Fibroblast of pulmonary artery (primary cell): ENCODE data around the gene GSG1.

ENCODE experiments used
- DNase-seq: peaks from one replicate; pipeline ENCODE4 v3.0.0-alpha.2; 2010; ENCODE audit warnings: low read depth
- H3K4me3 ChIP-seq: replicated peaks from 2 replicates; pipeline ENCODE4 v1.5.1; 2011; ENCODE audit warnings: low read depth, mild to moderate bottlenecking, control low read depth, low read length, moderate library complexity
- TF ChIP-seq, protein P1 (sequence below): IDR thresholded peaks from 2 replicates; pipeline ENCODE4 v1.5.1; 2011; ENCODE audit warnings: mild to moderate bottlenecking, control low read depth, low read length, inconsistent platforms; ENCODE audit errors: missing control alignments

GSG1 gene

DNA sequence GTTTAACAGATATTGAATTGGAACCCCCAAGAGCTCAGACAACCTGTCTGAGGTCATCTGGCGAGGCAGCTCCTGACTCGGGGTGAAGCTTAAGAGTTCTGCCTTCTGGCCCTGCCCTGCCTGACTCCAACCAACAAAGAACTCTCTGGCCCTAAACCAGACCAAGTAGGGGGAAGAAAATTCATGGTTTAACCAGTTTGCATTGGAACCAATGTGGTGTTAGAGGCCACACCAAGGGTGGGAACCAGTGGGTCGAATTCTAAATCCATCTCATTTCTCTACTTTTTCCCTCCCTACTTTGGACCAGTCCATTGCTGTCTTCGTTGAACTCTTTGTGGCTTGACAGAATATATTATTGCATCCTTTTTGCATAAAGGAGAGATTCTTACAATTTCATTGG is 30.4 kb upstream of the GSG1 start:
- no peak overlapping the region for H3K4me3 ChIP-seq
- TF ChIP-seq, protein P1, sequence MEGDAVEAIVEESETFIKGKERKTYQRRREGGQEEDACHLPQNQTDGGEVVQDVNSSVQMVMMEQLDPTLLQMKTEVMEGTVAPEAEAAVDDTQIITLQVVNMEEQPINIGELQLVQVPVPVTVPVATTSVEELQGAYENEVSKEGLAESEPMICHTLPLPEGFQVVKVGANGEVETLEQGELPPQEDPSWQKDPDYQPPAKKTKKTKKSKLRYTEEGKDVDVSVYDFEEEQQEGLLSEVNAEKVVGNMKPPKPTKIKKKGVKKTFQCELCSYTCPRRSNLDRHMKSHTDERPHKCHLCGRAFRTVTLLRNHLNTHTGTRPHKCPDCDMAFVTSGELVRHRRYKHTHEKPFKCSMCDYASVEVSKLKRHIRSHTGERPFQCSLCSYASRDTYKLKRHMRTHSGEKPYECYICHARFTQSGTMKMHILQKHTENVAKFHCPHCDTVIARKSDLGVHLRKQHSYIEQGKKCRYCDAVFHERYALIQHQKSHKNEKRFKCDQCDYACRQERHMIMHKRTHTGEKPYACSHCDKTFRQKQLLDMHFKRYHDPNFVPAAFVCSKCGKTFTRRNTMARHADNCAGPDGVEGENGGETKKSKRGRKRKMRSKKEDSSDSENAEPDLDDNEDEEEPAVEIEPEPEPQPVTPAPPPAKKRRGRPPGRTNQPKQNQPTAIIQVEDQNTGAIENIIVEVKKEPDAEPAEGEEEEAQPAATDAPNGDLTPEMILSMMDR = no peak
- no peak for DNase-seq

DNA sequence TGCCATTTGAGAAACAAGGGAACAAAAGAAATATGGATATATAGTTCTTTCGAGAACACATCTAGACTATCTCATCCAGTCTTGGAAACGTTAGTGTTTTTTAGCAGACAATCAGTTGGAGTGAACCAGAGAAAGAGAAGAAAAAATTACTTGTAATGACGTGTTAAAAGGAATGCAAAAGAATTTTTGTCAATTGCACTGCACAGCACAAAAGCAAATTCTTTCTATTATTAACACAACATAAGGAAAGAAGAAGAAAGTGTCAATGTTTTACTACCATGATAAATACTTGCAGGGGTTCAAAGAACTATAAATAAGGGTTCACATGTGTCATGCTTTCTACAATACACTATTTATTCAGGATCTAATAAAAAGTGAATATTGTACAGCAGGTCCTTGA is 27.5 kb upstream of the GSG1 start:
- H3K4me3 ChIP-seq = no peak overlapping the region
- no peak for DNase-seq
- TF ChIP-seq, protein P1 = no peak

DNA sequence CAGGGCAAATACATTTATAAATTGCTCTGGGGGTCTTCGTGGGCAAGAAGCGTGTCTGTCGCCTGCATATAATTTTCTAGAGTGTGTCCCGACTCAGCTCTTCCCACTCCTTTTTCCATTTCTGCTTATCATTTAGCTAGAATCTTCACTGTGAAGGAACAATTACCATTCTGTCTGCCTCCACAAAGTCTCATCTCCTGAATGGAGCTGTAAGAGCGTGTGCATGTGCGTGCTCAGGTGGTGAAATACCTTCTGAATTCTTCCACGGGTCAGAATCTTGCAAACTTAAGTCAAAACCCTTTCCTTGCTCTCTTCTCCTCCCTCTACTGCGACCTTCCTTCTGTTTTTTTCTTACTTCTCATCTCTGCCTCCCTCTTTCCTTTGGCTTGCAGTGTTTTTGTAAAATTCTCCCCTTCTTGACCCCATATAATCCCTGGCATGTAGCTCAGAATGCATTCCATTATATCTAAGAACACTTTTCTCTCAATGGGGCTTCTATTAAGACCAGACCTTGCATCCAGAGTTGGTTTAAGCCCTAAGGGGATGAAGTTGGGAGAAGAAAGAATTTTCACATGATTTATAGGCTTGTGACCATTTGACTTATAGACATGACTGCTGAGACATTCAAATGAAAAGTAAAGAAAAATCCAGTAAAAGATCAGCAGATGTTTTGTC is 25.0 kb upstream of the GSG1 start:
- TF ChIP-seq, protein P1 = no peak
- DNase-seq = no peak

DNA sequence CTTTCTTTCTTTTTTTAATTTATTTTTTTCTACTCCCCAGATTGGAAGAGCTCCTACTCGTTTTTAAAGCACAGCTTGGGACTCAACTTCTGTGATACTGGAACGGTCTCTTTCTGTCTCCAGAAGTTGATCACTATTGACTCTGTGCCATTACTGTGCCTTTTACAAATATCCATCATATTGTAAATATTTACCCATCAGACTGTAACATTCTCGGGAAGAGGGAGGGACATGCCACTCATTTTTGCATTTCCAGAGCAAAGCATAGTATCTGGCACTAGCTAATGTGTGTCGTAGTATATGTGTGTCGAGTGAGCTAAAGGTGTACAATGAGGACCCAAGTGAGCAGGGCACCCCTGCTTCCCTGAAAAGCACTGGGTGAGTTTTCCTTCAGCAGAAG is 24.0 kb upstream of the GSG1 start:
- DNase-seq = no peak
- H3K4me3 ChIP-seq = no peak overlapping the region
- TF ChIP-seq, protein P1 = no peak

More for the DNA sequence above, 25.0 kb upstream of the GSG1 start:
- H3K4me3 ChIP-seq = no peak overlapping the region

DNA sequence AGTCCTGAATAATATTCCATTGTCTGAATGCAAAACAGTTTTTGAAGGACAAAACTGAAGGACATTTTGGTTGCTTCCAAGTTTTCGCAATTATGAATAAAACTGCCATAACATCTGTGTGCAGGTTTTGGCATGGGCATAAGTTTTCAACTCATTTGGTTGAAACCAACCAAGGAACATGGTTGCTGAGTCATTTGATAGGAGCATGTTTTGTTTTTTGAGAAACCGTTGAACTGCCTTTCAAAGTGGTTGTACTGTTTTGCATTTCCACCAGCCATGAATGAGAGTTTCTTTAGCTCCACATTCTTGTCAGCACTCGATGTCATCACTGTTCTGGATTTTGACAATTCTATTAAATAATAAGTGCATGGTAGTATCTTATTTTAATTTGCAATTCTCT is 23.0 kb upstream of the GSG1 start:
- DNase-seq = peak; percentile 37
- H3K4me3 ChIP-seq = no peak overlapping the region
- TF ChIP-seq, protein P1 = no peak

DNA sequence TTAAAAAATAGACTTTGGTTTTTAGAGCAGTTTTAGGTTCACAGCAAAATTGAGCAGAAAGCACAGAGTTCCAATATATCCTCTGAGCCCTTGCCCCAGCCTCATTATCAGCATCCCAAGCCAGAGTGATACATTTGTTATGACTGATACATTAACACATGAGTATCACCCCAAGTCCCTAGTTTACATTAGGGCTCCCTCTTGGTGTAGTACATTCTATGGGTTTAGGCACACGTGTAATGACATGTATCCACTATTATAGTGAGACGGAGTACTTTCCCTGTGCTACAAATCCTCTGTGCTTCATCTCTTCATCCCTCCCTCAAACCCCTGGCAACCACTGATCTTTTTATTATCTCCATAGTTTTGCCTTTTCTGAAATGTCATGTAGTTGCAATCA is 22.5 kb upstream of the GSG1 start:
- TF ChIP-seq, protein P1 = no peak
- no peak for DNase-seq
- H3K4me3 ChIP-seq = no peak overlapping the region
